HTERT RPE-1 (cell line): ENCODE data around the gene MAN2B1.
"Not testable (repeated sequence)": the region's sequence is repeated elsewhere in the genome, so short reads cannot be mapped to it uniquely, and the experiment has no call there.

Source experiments
- in situ Hi-C: fragments of 300-500 bp; cut with MboI; formaldehyde crosslinking; loops from 4 replicates; pipeline ENCODE4 v1.14.3; 2020; ENCODE audit warnings: low sequenced_read_pairs

Gene MAN2B1

GRCh38 chr19:12666265-12667048 lies at the start of gene MAN2B1, which contains the start of gene WDR83:
Gene MAN2B1 (minus strand): TSS chr19:12666742. CDS start chr19:12666701, 41 bp downstream.
Gene WDR83 (plus strand): TSS chr19:12666807. CDS start chr19:12669791, 2,984 bp downstream.
- in situ Hi-C loops, result no loop called here

GRCh38 chr19:12715929-12716328 lies 49.4 kb upstream of the MAN2B1 start:
- in situ Hi-C loops, result no loop called here

GRCh38 chr19:12715102-12715501 lies 48.6 kb upstream of the MAN2B1 start:
- in situ Hi-C loops, result no loop called here

- in situ Hi-C loops, result not testable (repeated sequence)
These were observed 46.8 kb upstream of the MAN2B1 start for GRCh38 chr19:12713304-12713703.

GRCh38 chr19:12712077-12712476 lies 45.5 kb upstream of the MAN2B1 start:
- in situ Hi-C loops, result not testable (repeated sequence)

GRCh38 chr19:12711187-12711586 lies 44.6 kb upstream of the MAN2B1 start:
- in situ Hi-C loops, result no loop called here

GRCh38 chr19:12708641-12709040 lies 42.1 kb upstream of the MAN2B1 start:
- in situ Hi-C loops, result no loop called here

- in situ Hi-C loops, result no loop called here
These were observed 39.8 kb upstream of the MAN2B1 start for GRCh38 chr19:12706332-12706718.

- in situ Hi-C loops, result no loop called here
These were observed 39.3 kb upstream of the MAN2B1 start for GRCh38 chr19:12705654-12706331.

GRCh38 chr19:12705169-12705568 lies 38.6 kb upstream of the MAN2B1 start:
- in situ Hi-C loops, result no loop called here

GRCh38 chr19:12703046-12703445 lies 36.5 kb upstream of the MAN2B1 start:
- in situ Hi-C loops, result no loop called here

- in situ Hi-C loops, result no loop called here
These were observed 35.2 kb upstream of the MAN2B1 start for GRCh38 chr19:12701596-12702282.

GRCh38 chr19:12698138-12698537 lies 31.6 kb upstream of the MAN2B1 start:
- in situ Hi-C loops, result no loop called here

GRCh38 chr19:12697425-12697824 lies 30.9 kb upstream of the MAN2B1 start:
- in situ Hi-C loops, result not testable (repeated sequence)

- in situ Hi-C loops, result no loop called here
These were observed 30.1 kb upstream of the MAN2B1 start, which contains the start of gene FBXW9 for GRCh38 chr19:12696366-12697335. Gene FBXW9 (minus strand): TSS chr19:12696631. CDS start chr19:12696581, 50 bp downstream.

- in situ Hi-C loops, result no loop called here
These were observed 29.4 kb upstream of the MAN2B1 start for GRCh38 chr19:12695997-12696365.

- in situ Hi-C loops, result no loop called here
These were observed 29.0 kb upstream of the MAN2B1 start for GRCh38 chr19:12695514-12695913.

GRCh38 chr19:12695096-12695495 lies 28.6 kb upstream of the MAN2B1 start:
- in situ Hi-C loops, result no loop called here

GRCh38 chr19:12694641-12695040 lies 28.1 kb upstream of the MAN2B1 start:
- in situ Hi-C loops, result no loop called here

GRCh38 chr19:12692960-12693359 lies 26.4 kb upstream of the MAN2B1 start:
- in situ Hi-C loops, result no loop called here
